Measurements from ENCODE around the gene GPC6. TPM values are rescaled to one million over a fixed set of nuclear protein-coding genes. Genes with fewer than 3 reads are reported as not detected.

GPC6 gene
- total RNA-seq, 2 donors from 2014 or later, result 3.4 to 5.3 TPM

DNA sequence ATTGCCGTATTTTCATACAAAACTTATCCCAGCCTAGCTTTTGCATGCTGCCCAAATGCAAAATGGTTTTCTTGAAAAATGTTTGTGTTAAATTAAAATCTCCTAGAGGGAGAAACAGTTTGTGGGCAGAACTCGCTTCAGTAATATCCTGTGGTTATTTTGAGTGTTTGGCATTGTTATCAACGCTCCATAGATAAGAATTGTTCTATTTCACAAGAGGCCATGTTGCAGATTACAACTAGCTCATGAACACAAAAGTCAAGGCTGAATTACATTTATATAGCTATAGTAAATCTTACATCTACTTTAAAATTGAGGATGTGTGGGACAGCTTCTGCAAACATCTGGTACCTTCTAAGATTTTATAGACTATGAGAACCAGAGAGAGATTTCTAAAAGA lies 805.0 kb downstream of the GPC6 start:
- Histone ChIP-seq H3K4me1 (replicated peaks) (no peaks in the 10 kb centered on the region), H3K4me3 (no peak overlapping the region), H3K36me3 (no peaks in the 10 kb centered on the region), H3K27me3 (replicated peaks; ENCODE audit: insufficient read depth) (no peaks in the 10 kb centered on the region), H3K27ac (no peak overlapping the region), H3K9me3 (no peaks in the 10 kb centered on the region)
- WGBS, result 80% methylated on average over 3 of the region's 3 CpGs
- DNase-seq (ENCODE audit: low spot score), result no peak
- intact Hi-C loops (cut with DNase I), result no loop called here
- TF ChIP-seq POLR2AphosphoS5 (IDR thresholded peaks at IDR 0.05) (no peak), POLR2A (IDR thresholded peaks at IDR 0.05) (no peak)

DNA sequence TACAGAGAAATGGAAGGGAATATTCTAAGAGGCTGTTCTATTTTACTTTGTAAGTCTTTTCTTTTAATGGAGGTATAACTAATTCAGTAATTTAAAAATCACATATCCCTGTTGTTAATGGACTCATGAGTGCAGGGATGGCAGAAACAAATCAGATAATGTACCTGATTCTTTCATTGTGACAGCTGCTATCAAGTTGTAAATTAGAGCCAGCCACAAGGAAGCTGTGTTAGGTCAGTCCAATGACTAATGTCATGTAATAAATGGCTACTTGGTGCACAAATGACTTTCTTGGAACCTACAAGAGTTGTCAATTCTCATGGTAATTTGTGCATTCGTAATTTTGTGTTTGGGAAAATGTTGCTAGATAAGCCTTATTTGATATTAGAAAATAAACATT lies 806.5 kb downstream of the GPC6 start:
- H3K27me3 ChIP-seq (replicated peaks; ENCODE audit: insufficient read depth), result no peaks in the 10 kb centered on the region
- H3K4me3 ChIP-seq, result no peak overlapping the region
- 91% methylated on average over 1 of the region's 1 CpG for WGBS
- no peaks in the 10 kb centered on the region for H3K36me3 ChIP-seq
- H3K9me3 ChIP-seq, result no peaks in the 10 kb centered on the region
- intact Hi-C loops (cut with DNase I), result no loop called here
- no peak overlapping the region for H3K27ac ChIP-seq
- H3K4me1 ChIP-seq (replicated peaks), result no peaks in the 10 kb centered on the region
- no peak for DNase-seq (ENCODE audit: low spot score)
- TF ChIP-seq, protein P1, sequence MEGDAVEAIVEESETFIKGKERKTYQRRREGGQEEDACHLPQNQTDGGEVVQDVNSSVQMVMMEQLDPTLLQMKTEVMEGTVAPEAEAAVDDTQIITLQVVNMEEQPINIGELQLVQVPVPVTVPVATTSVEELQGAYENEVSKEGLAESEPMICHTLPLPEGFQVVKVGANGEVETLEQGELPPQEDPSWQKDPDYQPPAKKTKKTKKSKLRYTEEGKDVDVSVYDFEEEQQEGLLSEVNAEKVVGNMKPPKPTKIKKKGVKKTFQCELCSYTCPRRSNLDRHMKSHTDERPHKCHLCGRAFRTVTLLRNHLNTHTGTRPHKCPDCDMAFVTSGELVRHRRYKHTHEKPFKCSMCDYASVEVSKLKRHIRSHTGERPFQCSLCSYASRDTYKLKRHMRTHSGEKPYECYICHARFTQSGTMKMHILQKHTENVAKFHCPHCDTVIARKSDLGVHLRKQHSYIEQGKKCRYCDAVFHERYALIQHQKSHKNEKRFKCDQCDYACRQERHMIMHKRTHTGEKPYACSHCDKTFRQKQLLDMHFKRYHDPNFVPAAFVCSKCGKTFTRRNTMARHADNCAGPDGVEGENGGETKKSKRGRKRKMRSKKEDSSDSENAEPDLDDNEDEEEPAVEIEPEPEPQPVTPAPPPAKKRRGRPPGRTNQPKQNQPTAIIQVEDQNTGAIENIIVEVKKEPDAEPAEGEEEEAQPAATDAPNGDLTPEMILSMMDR (IDR thresholded peaks at IDR 0.05), result no peak
- TF ChIP-seq POLR2A (IDR thresholded peaks at IDR 0.05) (no peak), POLR2AphosphoS5 (IDR thresholded peaks at IDR 0.05) (no peak)

DNA sequence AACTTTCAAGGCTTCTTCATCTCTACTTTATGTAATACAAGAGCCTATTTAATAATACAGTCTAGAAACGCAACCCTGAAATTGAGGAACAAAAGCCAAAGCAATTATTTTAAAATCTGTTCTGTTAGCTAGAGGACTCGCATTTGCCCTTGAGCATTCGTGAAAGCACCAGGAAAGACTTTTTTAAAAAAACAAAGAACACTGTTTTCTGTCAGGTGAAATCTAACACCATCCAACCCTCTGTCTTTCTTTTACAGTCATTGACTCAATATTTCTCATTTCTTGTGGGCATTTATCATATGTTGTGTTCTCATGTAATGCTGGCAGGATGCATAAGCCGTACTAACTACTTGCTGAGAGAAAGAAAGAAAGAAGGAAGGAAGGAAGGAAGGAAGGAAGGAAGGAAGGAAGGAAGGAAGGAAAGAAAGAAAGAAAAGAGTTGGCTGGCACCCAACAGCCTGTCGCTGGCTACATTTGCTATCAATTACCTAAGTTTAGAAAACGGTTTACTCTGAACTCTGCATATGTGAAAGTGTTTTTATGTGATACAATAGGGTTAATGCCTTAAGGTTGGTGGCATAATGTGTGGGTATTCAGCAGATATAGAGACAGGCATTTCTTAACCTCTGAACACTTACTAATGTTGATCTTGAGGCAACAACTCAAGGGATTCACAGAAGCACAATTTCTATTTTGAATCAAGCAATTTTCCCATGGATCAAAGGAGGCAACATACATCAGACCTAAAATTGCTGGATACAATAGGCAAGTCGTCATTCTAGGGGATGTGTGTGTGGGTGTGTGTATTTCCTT lies 807.4 kb downstream of the GPC6 start:
- TF ChIP-seq POLR2AphosphoS5 (IDR thresholded peaks at IDR 0.05) (no peak), POLR2A (IDR thresholded peaks at IDR 0.05) (no peak)
- TF ChIP-seq, protein P1 (IDR thresholded peaks at IDR 0.05), result no peak

DNA sequence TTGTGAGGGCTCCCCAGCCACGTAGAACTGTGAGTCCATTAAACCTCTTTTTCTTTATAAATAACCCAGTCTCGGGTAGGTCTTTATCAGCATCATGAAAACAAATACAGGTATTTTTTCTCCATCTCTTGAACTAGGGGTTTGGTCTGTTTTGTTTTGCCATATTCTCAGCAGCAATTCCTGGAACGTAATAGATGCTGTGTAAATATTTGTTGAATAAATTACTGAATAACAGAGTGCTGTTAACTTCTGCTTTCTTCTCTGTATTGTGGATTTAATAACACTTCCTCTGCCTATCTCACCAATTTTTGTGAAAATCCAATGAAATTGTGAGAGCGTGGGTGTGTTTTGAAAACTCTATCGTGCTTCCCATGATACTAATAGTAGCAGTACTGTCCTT lies 823.4 kb downstream of the GPC6 start:
- H3K27me3 ChIP-seq (replicated peaks; ENCODE audit: insufficient read depth), result no peaks in the 10 kb centered on the region
- no peak overlapping the region for H3K4me3 ChIP-seq
- intact Hi-C loops (cut with DNase I), result no loop called here
- H3K36me3 ChIP-seq, result no peaks in the 10 kb centered on the region
- 64% methylated on average over 5 of the region's 5 CpGs for WGBS
- no peaks in the 10 kb centered on the region for H3K9me3 ChIP-seq
- TF ChIP-seq, protein P1 (IDR thresholded peaks at IDR 0.05), result no peak
- no peak for TF ChIP-seq POLR2A (IDR thresholded peaks at IDR 0.05)
- TF ChIP-seq POLR2AphosphoS5 (IDR thresholded peaks at IDR 0.05), result no peak
- no peaks in the 10 kb centered on the region for H3K4me1 ChIP-seq (replicated peaks)
- DNase-seq (ENCODE audit: low spot score), result no peak
- H3K27ac ChIP-seq, result no peak overlapping the region

More for the DNA sequence above, 807.4 kb downstream of the GPC6 start:
- Histone ChIP-seq H3K27ac (no peak overlapping the region), H3K4me1 (replicated peaks) (no peaks in the 10 kb centered on the region), H3K36me3 (no peaks in the 10 kb centered on the region), H3K9me3 (no peaks in the 10 kb centered on the region), H3K4me3 (no peak overlapping the region), H3K27me3 (replicated peaks; ENCODE audit: insufficient read depth) (no peaks in the 10 kb centered on the region)
- 31% methylated on average over 7 of the region's 7 CpGs for WGBS
- intact Hi-C loops (cut with DNase I), result no loop called here
- no peak for DNase-seq (ENCODE audit: low spot score)

DNA sequence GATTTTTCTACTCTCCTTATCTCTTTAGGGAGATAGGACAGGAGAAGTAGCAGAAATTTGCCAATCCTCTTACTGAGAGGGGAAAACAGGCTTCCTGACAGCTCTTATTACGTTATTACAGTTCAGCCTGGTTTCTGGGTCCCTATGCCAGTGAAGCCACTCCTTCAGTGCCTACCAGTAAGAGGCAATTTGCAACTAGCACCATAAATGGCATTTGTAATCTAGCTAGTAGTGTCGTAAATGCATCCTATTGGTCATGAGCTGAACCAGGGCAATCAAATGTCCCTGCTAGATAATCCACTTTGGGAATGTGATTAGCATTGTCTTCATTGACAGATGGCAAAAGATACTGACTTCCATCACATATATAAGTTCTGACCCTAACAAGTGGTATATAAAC lies 824.1 kb downstream of the GPC6 start:
- Histone ChIP-seq H3K9me3 (no peaks in the 10 kb centered on the region), H3K4me3 (no peak overlapping the region), H3K4me1 (replicated peaks) (no peaks in the 10 kb centered on the region), H3K36me3 (no peaks in the 10 kb centered on the region), H3K27me3 (replicated peaks; ENCODE audit: insufficient read depth) (no peaks in the 10 kb centered on the region), H3K27ac (no peak overlapping the region)
- WGBS, result 100% methylated on average over 2 of the region's 2 CpGs
- TF ChIP-seq, protein P1 (IDR thresholded peaks at IDR 0.05), result no peak
- TF ChIP-seq POLR2AphosphoS5 (IDR thresholded peaks at IDR 0.05) (no peak), POLR2A (IDR thresholded peaks at IDR 0.05) (no peak)
- no peak for DNase-seq (ENCODE audit: low spot score)
- intact Hi-C loops (cut with DNase I), result no loop called here
